HPDE6-E6E7 (cell line): ENCODE data around the gene CD8B2.
"Not testable (repeated sequence)": the region's sequence is repeated elsewhere in the genome, so short reads cannot be mapped to it uniquely, and the experiment has no call there.

ENCODE experiments used
- DNase-seq: peaks from one replicate; pipeline ENCODE4 v3.0.0; 2011; ENCODE audit warnings: missing footprints; ENCODE audit errors: extremely low spot score

Gene CD8B2

DNA sequence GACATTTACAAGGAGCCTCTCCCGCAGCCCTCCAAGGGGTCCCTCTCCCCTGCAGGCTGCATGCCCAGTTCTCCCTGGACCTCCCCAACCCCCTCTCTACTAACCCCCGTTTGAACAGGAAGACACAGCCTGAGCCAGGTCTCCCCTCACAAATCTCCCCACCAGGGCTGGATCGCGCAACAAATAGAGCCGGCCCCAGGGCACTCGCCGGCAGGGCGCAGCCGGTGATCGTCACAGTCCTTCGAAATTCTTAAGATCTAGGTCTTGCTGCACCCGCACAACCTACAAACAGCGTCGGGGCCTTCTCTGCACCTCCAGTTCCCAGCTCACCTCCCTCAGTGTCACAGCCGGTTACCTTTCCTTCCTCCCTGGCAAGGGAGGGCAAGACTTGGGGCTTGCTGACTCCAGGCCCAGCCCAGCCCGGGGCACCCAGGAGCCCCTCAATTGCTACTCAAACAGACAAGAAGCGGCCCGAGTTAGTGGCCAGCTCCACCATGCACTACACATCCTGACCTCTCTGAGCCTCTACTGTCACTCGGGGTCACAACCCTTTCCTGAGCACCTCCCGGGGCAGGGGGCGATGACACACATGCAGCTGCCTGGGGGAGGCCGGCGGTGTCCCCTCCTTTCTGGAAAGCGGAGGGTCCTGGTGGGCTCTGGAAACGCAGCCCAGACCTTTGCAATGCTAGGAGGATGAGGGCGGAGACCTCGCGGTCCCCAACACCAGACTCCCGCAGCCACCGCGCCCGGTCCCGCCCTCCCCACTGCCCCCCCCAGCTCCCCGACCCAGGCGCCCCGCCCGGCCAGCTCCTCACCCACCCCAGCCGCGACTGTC lies at the start of gene CD8B2:
Gene CD8B2, plus strand, starts transcription at position 814 of the 835 bp plus-strand sequence. CDS start 63 bp downstream, outside the sequence.
- not testable (repeated sequence) for DNase-seq

- not testable (repeated sequence) for DNase-seq
Measured at GRCh38 chr2:106461882-106462281, 25.3 kb upstream of the CD8B2 start.

DNA sequence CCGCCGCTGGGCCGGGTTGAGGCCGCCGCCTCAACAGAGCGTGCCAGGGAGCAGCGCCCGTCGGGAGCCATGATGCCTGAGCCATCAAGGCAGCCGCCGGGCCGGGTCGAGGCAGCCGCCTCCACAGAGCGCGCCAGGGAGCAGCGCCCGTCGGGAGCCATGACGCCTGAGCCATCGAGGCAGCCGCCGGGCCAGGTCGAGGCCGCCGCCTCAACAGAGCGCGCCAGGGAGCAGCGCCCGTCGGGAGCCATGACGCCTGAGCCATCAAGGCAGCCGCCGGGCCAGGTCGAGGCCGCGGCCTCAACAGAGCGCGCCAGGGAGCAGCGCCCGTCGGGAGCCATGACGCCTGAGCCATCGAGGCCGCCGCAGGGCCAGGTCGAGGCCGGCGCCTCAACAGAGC lies 19.6 kb upstream of the CD8B2 start:
- DNase-seq: not testable (repeated sequence)

DNA sequence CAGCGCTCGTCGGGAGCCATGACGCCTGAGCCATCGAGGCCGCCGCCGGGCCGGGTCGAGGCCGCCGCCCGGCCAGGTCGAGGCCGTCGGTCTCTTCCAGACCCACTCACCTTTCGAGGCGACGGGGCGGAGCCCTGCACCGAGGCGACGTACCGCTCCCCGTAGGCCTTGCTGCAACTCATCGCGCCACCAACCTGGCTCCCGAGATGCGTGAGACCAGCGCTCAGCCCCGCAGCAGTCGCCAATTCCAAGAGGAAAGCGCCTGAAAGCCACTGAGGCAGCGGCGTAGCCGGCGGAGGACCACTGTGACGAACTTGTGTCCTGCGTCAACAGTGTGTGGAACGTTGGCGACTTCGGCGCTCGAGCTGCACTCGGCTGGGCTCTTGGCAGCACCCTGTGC lies 19.1 kb upstream of the CD8B2 start, which contains the start of gene RGPD3:
Gene RGPD3, minus strand, starts transcription at position 307 of the 400 bp plus-strand sequence. Its CDS starts 125 bp downstream, at position 182.
- DNase-seq: not testable (repeated sequence)

DNA sequence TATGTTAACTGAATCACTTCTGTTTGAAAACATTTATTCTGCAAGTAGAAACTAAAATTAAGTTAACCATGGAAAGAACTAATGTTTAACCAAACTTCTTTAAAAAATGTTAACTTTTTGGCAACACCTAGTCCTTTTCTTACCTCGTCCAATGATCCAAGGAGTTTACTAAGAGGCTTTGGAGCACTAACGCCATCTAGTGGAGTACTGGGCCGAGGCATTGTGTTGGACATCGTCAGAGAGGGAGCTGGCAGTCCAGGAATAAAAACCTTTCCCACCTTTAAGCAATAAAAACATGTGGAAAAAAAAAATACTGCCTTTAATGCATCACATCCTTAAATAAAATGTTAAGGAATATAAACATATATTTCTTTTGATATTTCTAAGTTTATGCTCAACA lies 16.5 kb upstream of the CD8B2 start:
- not testable (repeated sequence) for DNase-seq

DNA sequence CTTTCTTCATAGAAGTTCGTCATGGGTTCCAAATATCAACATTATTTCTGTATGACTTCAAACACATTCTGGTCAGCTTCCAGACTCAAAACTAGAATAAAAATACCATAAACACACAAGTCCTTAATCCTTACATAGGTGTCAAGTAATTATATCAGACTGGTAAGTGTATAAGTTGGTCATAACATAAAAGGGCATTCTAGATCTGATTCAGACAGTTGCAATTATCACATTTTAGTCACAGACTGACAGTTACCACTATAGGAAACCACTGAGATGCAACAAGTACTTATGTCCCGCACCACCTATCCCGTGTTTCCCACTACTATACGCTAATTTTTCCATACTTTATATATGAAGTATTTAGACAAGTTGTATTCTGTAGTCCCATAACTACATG lies 9.5 kb upstream of the CD8B2 start:
- DNase-seq: not testable (repeated sequence)

GRCh38 chr2:106479563-106479962 lies 7.6 kb upstream of the CD8B2 start:
- DNase-seq: not testable (repeated sequence)

DNA sequence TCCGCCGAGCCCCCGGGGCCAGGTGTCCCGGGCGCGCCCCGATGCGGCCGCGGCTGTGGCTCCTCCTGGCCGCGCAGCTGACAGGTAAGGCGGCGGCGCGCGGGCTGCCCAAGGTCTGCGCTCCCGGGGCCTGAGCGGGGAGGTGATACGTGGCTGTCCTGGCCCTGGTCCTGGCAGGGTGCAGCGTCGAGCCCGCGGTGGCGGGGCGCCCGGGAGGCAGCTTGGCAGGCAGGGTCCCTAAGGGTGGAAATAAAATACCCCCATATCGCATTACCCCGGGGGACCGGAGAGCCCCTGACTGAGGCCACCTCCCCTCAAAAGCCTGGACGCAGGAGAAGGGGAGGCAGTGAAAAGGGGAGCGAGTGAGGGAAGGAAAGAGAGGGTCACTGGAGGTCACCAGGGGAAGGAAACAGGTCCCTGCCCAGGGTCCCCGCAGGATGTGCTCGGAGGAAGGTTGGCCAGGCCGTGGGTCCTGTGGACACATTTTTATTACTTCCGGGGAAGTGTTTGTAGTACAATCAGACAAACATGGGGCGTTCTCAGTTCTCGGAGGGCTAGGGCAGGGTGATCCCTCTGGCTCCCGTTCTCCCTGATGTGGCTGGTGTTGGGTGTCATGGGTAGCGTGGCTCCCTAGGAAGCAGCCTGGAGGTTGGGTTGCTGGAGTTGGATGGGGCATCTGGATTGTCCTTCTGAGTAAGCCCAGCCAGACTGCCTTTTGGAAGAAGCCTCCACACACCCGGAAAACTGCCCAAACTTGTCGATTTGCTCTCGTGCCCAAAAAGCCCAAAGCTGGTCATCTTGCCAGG lies 425 bp downstream of the CD8B2 start:
- not testable (repeated sequence) for DNase-seq

DNA sequence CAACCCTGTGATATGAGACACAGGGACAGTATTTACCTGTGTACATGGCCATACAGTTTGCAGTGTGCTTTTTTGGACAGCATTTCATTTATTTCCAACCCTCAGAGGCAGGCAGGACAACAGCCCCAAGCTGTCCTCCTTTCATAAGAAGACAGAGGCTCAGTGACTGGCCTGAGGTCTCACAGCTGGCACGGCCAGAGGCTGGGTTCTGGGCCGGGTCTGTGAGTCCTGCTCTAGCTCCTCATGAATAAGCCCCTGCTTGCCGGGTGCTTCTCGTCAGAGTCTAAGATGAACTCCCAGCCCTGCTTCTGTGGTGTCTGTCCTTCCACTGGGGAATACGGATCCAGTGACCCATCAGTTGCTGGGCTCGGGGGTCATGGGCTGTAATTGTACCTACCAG lies 2.5 kb downstream of the CD8B2 start:
- DNase-seq: not testable (repeated sequence)

DNA sequence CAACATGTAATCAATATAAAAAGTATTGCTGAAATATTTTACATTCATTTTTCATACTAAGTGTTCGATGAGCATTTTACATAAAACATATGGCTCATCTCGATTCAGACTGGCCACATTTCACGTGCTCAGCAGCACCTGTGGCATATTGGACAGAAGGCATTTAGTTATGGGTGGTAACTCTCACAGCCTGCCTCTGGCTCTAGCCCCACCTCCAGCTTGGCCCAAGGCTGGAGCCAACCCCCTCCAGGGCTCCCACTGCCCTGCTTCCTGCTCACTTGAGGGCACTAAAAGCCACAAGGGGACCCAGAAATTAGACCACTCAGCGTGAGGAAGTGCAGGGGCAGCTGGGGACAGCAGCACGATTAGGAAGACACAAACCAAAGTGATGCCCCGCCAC lies 5.2 kb downstream of the CD8B2 start:
- DNase-seq: not testable (repeated sequence)

DNA sequence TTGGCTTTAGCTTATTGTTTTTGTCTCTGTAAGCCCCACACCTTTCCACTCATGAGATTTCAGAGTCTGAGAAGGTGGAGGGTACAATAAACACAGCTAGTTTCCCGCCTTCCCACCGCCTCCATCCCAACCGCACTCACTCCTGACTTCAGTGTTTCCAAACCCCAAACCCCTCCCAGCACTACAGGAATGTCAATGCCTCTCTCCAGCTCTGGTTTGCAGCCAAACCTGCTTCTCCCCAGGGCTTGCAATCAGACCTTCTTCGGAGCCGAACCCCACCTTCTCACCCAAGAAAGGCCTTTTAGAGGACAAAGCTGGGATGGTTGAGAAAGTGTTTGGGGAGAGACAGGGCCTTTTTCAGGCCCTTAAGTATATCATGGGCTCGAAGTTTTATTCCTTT lies 5.7 kb downstream of the CD8B2 start:
- not testable (repeated sequence) for DNase-seq

DNA sequence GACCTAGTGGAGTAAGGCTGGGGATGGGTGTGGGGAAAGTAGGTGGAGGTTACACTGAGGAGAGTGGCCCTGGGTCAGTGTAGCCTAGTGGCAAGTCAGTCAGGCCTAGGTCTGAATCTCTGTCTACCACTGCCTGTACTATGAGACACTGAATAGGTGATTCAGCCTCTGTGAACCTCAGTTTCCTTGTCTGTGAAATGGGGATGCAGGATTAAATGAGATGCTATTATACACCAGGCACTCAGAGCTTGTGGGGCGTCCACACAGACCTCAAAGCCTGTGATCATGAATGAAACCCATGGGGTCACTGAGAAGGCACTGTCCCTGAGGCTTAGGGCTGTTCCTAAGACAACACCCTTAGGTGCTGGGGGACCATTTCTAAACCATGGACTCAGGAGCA lies 11.4 kb downstream of the CD8B2 start:
- DNase-seq: not testable (repeated sequence)

- not testable (repeated sequence) for DNase-seq
Measured at GRCh38 chr2:106500350-106500749, 13.2 kb downstream of the CD8B2 start.

DNA sequence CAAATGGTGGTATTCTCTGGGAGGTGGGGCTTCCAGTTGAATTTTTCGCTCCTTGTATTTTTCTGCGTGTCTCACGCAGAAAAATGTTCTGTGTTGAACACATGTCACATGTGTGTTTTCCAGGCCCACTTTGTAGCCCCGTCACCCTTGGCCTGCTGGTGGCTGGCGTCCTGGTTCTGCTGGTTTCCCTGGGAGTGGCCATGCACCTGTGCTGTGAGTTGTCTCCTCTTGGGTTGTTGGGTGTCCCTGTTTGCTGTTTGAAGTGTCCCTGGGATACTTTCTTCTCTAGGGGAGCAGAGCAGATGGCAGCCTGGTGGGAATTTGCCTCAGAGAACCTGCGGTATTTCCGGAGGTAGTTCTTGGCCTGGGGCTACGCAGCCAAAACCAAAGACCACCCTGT lies 15.2 kb downstream of the CD8B2 start:
- not testable (repeated sequence) for DNase-seq

DNA sequence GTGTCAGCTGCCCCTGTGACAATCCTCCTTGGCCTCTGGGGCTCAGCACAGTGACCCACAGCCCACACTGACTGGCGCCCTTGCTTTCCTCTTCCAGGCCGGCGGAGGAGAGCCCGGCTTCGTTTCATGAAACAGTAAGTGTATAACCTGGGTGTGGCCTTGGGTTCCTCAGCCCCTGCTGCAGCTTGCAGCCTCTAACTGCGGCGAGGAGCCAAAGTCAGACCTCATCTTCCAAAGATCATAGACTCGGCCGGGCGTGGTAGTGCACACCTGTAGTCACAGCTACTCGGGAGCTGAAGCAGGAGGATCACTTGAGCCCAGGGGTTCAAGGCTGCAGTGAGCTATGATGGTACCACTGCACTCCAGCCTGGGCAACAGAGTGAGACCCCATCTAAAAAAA lies 17.0 kb downstream of the CD8B2 start:
- DNase-seq: not testable (repeated sequence)

DNA sequence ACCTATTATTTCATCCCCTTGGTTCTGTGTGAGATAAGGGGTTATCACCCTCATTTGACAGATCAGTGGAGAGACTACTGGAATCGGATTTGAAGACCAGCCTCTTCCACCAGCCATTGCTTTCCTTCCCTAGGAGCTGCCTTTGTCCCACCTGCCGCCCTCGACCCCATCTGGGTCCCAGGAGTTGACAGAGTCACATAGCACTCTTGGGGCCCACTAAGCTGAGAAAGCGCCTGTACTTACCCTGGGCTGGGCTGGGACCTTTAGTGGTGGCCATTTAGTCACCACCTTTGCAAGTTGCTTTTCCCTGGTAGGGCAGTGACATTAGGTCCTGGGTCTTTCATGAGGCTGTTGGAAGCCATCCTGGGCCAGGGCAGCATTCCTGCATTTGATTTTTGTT lies 17.6 kb downstream of the CD8B2 start:
- DNase-seq: not testable (repeated sequence)

DNA sequence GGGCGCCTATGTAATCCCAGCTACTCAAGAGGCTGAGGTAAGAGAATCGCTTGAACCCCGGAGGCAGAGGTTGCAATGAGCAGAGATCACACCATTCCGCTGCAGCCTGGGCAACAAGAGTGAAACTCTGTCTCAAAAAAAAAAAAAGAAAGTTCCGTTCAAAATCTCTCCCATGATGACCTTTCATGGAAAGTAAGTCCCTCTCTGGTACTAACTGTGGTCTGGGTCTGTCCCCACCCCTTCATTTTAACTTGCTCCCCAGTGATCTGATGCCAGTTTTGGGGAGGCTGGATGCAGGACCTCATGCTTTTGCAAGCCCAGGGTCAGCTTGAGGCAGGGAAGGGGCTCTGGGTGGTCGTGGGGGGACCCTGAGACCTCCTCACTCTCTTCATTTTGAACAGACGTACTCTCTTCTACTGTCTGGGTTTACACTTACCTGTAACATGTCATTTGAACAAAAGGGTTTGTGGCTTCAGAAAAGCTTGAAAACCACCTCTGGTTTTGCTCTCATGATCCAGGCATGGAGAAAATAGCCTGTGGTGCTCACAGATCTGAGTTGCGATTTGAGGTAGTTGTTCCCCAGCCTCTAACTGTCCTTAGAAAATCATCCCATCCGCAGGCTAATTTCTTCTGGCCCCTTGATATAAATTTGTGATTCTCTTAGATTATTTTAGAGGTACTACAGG lies 19.0 kb downstream of the CD8B2 start:
- DNase-seq: not testable (repeated sequence)

DNA sequence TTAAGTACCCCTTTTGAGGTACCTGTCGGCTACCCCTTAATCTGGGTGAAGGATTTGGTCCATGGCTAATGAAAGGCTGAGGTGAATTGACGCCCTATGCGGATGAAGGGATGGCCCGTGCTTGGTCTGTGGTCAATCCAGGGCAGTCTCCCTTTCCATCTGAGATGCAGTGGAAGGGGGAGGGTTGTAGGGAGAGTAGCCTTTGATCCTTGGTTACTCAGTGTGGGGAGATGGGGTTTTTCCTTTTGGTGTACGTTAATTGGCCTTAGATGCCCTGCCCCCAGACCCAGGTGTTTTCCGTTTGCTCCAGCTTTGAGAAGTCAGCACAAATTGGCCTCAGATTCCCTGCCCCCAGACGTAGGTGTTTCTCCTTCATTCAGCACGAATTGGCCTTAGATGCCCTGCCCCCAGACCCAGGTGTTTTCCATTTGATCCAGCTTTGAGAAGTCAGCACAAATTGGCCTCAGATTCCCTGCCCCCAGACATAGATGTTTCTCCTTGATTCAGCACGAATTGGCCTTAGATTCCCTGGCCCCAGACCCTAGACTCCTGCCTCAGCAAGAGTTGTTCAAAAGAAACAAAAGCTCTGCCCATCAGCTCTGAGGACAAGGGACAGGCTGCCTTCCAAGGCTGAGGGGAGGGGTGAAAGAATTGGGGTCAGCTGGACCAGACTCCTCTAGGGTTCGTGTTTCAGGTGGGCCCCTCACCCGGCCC lies 21.7 kb downstream of the CD8B2 start:
- not testable (repeated sequence) for DNase-seq

DNA sequence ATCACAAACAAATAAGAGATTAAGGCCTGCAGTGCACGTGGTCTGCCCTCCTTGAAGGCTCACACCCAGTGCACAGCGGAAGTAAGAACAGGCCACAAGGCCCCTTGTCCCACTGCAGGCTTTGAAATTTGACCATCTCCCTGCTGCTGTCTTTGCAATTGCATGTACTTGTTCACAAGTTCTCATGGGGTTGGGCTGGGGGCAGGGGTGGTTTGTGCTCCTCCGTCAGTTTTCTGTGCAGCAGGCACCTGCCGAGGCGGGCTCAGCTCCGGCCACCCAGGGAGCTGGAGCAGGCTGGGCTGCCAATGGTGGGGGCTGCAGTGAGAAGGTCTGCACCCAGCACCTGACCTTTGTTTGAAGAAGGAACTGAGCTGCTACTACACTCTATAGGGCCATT lies 22.2 kb downstream of the CD8B2 start:
- not testable (repeated sequence) for DNase-seq

DNA sequence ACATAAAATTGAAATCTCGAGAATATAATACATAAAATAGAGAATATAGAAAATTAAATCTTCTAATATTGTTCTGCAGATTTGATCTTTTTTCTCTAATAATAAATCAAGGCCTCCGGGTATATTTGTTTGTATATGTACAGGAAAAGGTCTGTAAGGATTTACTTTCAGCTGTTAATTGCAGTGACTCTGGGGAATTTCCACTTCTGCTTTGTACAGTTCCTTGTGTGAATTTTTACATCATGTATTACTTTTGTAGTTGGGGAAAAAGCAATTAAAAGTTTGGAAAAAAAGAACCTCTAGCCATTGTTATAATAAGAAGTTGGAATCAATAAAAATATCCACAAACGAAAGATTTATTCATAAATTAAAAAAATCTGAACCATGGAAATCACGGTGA lies 23.6 kb downstream of the CD8B2 start:
- not testable (repeated sequence) for DNase-seq

- DNase-seq: not testable (repeated sequence)
Measured at GRCh38 chr2:106511476-106511901, 24.3 kb downstream of the CD8B2 start.
